Aorta (tissue), 5 donors: ENCODE results near the gene MN1. TPM values are rescaled to one million over a fixed set of nuclear protein-coding genes. Genes with fewer than 3 reads are reported as not detected.
A peak's percentile ranks its signal among the peaks of the same experiment; 100 is the strongest.

ENCODE experiments used
- ATAC-seq: fragments of 200-7000 bp; cut with Tn5 transposase; one replicate; pipeline ENCODE4 v1.9.1; 2022; ENCODE audit warnings: moderate library complexity; ENCODE audit not compliant: low FRiP score
- DNase-seq, 2 donors: peaks; one replicate each; pipeline ENCODE4 v3.0.0-alpha.2; 2020
- H3K27ac ChIP-seq, 2 donors: one replicate each; pipeline ENCODE4 v1.5.1; 2013; ENCODE audit warnings: low read length in 2 of 2, mild to moderate bottlenecking in 2 of 2, moderate library complexity in 2 of 2, control low read depth in 1 of 2, inconsistent platforms in 1 of 2, low read depth in 1 of 2
- H3K27me3 ChIP-seq, 2 donors: one replicate each; pipeline ENCODE4 v1.6.1; 2013; ENCODE audit warnings: control low read depth in 1 of 2, low read length in 1 of 2, mild to moderate bottlenecking in 1 of 2, moderate library complexity in 1 of 2; ENCODE audit not compliant: insufficient read depth in 2 of 2, control insufficient read depth in 1 of 2
- H3K36me3 ChIP-seq, 2 donors: one replicate each; pipeline ENCODE4 v1.6.1; 2013; ENCODE audit warnings: control low read depth in 1 of 2, low read length in 1 of 2, mild to moderate bottlenecking in 1 of 2; ENCODE audit not compliant: insufficient read depth in 2 of 2, control insufficient read depth in 1 of 2
- H3K4me1 ChIP-seq, 2 donors: one replicate each; pipeline ENCODE4 v1.6.1; 2013; ENCODE audit warnings: low read length in 2 of 2, control low read depth in 1 of 2, mild to moderate bottlenecking in 1 of 2, moderate library complexity in 1 of 2; ENCODE audit not compliant: insufficient read depth in 2 of 2, control insufficient read depth in 1 of 2
- H3K4me3 ChIP-seq, 2 donors: one replicate each; pipeline ENCODE4 v1.5.1; 2013; ENCODE audit warnings: low read length in 2 of 2, control low read depth in 1 of 2, mild to moderate bottlenecking in 1 of 2
- H3K9me3 ChIP-seq: one replicate; pipeline ENCODE4 v1.6.1; 2013; ENCODE audit warnings: mild to moderate bottlenecking, low read length; ENCODE audit not compliant: control insufficient read depth
- WGBS, 2 donors: extraction: QIAGEN DNeasy Blood & Tissue Kit; methylation state at CpG; one replicate each; pipeline ENCODE4 v1.1.7; 2013; 5-methylcytosine and 5-hydroxymethylcytosine counted together
- intact Hi-C, 2 donors: fragments of 100-400 bp; cut with DNase I; formaldehyde crosslinking; loops; one replicate each; pipeline versions ENCODE4 v1.14.2 to v1.15.0; 2022
- polyA plus RNA-seq, 2 donors: library from polyadenylated mRNA; stranded (reverse); fragments of 200-250 nt; gene quantifications; one replicate each; pipeline ENCODE4 v1.2.3, GENCODE V29; 2013
- total RNA-seq, 2 donors: library from RNA; stranded (reverse); fragmentation: NEBNext Ultra II Directional; extraction: Animal tissue kit (Norgen Biotek cat#: 25700); gene quantifications; one replicate each; pipeline ENCODE4 v1.2.1, GENCODE V29; 2021
- donor health status: healthy with polysubstance abuse.
- donor health status: Bipolar disorder and iron deficiency.
- donor health status: DM: no; HTN: no; CAD: no.
- donor health status: DM: no; HTN: no; CAD: no.
- donor health status: DM: yes; HTN: yes; CAD: no.

The MN1 gene
- total and polyA plus RNA-seq, 4 donors, result 2.1 to 37.7 (median 13.3) TPM

GRCh38 chr22:27768027-27768653 lies 33.4 kb downstream of the MN1 start:
- Histone ChIP-seq H3K27me3 (no peaks in the 10 kb centered on the region), H3K4me1 (peaks cover 0 to 2% of the 10 kb centered on the region in 2 donors), H3K9me3 (no peaks in the 10 kb centered on the region), H3K27ac (no peak overlapping the region), H3K4me3 (no peak overlapping the region), H3K36me3 (no peaks in the 10 kb centered on the region)
- 73 to 81% methylated on average over 2 of the region's 2 CpGs for WGBS, 2 donors
- ATAC-seq (no peak), DNase-seq (no peak)
- intact Hi-C loops, result loop anchor here in 1 of 2 donors (10.0 kb wide), 1 partner anchor 1407 kb away; no protein-coding TSS in a partner anchor

DNA sequence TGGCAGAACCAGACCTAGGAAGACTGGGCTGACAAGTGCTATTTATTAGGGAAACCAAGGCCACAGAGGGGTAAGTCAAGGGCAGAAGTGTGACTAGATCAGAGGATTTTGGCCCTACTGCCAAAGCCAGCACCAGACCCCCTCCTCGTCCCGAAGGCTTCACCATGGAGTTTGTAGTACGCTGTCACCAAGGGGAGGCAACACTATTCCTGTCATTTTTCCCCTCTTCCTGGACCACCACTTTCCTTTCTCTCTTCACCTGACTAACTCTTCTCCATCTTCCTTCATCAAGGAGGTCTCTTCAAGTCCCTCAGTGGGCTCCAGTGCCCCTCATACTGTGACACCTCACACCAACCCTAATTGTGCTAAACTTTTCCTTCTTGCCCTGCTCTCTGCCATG lies 34.9 kb downstream of the MN1 start:
- DNase-seq (no peak), ATAC-seq (no peak)
- no peaks in the 10 kb centered on the region for H3K36me3 ChIP-seq
- no peak overlapping the region for H3K4me3 ChIP-seq
- H3K27me3 ChIP-seq, result no peaks in the 10 kb centered on the region
- intact Hi-C loops, result loop anchor here in 1 of 2 donors (10.0 kb wide), 1 partner anchor 1408 kb away; no protein-coding TSS in a partner anchor
- WGBS, 2 donors, result 97 to 100% methylated on average over 3 of the region's 3 CpGs
- no peaks in the 10 kb centered on the region for H3K9me3 ChIP-seq
- no peak overlapping the region for H3K27ac ChIP-seq
- peaks cover 0 to 2% of the 10 kb centered on the region in 2 donors for H3K4me1 ChIP-seq

DNA sequence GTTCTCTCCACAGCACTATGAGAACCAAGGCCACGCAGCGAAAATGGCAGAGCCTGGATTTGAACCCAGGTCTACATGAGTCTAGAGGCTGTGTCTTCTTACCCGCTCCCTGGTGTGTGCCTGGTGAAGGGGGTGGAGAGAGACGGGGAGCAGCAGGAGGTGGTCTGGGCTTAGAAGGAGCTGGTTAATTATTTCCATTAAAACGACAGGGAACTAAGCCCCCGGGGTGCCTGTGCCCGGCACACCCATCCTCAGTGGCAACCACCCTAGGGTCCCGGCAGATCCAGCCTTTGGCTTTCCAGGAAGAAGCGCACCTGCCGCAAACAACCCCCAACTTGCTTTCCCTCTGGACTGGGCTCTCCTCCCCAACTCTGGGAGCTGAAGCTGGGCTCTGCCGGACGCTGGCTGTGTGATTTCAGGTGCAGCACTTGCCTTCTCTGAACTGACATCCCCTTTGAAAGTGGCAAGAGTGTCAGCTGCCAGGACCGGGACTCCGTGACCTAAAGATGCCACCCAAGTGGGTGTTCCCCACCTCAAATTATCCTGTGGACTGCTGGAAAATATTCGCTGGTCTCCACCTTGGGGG lies 35.8 kb downstream of the MN1 start:
- no peaks in the 10 kb centered on the region for H3K36me3 ChIP-seq
- DNase-seq, result no peak
- H3K4me3 ChIP-seq, result no peak overlapping the region
- intact Hi-C loops, result loop anchor here in 1 of 2 donors (10.0 kb wide), 1 partner anchor 1409 kb away; no protein-coding TSS in a partner anchor
- H3K9me3 ChIP-seq, result no peaks in the 10 kb centered on the region
- WGBS, 2 donors, result 88 to 90% methylated on average over 15 of the region's 15 CpGs
- no peak overlapping the region for H3K27ac ChIP-seq
- ATAC-seq, result no peak
- no peaks in the 10 kb centered on the region for H3K27me3 ChIP-seq
- H3K4me1 ChIP-seq, result peaks cover 0 to 2% of the 10 kb centered on the region in 2 donors

DNA sequence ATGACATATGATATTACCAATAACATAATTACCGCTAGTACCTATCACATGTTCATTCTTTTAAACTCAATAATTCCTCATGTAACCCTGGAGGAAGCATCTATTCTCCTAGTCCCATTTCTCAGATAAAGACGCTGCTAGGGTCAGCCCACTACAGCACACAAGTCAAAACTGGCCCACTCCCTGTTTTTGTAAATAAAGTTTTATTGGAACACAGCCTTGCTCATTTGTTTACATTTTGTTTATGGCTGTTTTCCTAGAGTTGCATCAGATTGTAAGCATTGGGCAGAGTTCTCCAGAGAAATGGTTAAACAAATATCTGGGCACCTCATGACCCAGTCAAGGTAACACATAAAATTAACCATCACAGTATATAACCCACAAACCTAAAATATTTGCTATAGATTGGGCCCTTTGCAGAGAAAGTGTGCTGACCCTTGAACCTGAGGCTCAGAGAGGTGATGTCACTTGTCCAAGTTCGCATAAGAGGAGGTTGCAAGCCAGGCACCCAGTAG lies 36.8 kb downstream of the MN1 start:
- intact Hi-C loops, result loop anchor here in 1 of 2 donors (10.0 kb wide), 1 partner anchor 1410 kb away; no protein-coding TSS in a partner anchor
- Histone ChIP-seq H3K27me3 (no peaks in the 10 kb centered on the region), H3K27ac (no peak overlapping the region), H3K36me3 (no peaks in the 10 kb centered on the region), H3K4me1 (peaks cover 0 to 2% of the 10 kb centered on the region in 2 donors), H3K9me3 (no peaks in the 10 kb centered on the region), H3K4me3 (no peak overlapping the region)
- DNase-seq (no peak), ATAC-seq (no peak)
- WGBS, 2 donors, result 95 to 97% methylated on average over 3 of the region's 3 CpGs

GRCh38 chr22:27761665-27762064 lies 39.9 kb downstream of the MN1 start:
- intact Hi-C loops, result loop anchor here in 1 of 2 donors (10.0 kb wide), 1 partner anchor 1413 kb away; no protein-coding TSS in a partner anchor
- WGBS, 2 donors, result 14 to 39% methylated on average over 14 to 15 of the region's 15 CpGs
- peak in 1 of 2 donors; percentile 64 for DNase-seq
- H3K36me3 ChIP-seq, result no peaks in the 10 kb centered on the region
- no peak overlapping the region for H3K27ac ChIP-seq
- no peaks in the 10 kb centered on the region for H3K4me1 ChIP-seq
- no peak for ATAC-seq
- H3K9me3 ChIP-seq, result no peaks in the 10 kb centered on the region
- H3K27me3 ChIP-seq, result no peaks in the 10 kb centered on the region
- H3K4me3 ChIP-seq, result no peak overlapping the region

DNA sequence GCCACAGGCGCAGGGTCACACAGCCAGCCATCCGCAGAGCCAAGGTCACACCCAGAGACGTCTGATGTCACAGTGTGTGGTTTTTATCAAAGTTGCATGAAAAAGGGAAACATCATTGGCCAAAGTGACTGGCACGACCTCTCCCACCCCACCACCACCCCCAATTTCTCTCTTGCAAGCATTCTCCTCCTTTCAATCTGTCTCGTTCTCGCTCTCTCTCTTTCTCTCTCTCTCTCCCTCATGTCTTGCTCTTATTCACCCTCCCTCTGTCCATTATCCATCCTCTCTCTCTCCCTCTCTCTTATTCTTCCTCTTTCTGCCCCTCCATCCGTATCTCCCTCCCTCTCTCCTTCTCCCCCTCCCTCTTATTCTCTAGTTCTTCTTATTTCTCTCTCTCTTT lies 40.6 kb downstream of the MN1 start:
- DNase-seq (no peak), ATAC-seq (no peak)
- no peaks in the 10 kb centered on the region for H3K4me1 ChIP-seq
- no peaks in the 10 kb centered on the region for H3K27me3 ChIP-seq
- H3K4me3 ChIP-seq, result no peak overlapping the region
- WGBS, 2 donors, result 70 to 76% methylated on average over 7 of the region's 7 CpGs
- intact Hi-C loops, result loop anchor here in 1 of 2 donors (10.0 kb wide), 1 partner anchor 1414 kb away; no protein-coding TSS in a partner anchor
- no peaks in the 10 kb centered on the region for H3K9me3 ChIP-seq
- H3K27ac ChIP-seq, result no peak overlapping the region
- H3K36me3 ChIP-seq, result no peaks in the 10 kb centered on the region

GRCh38 chr22:27760474-27760873 lies 41.1 kb downstream of the MN1 start:
- WGBS, 2 donors, result 91 to 95% methylated on average over 8 of the region's 8 CpGs
- ATAC-seq (no peak), DNase-seq (peak in 1 of 2 donors; percentile 50)
- Histone ChIP-seq H3K4me3 (no peak overlapping the region), H3K36me3 (no peaks in the 10 kb centered on the region), H3K27ac (no peak overlapping the region), H3K27me3 (no peaks in the 10 kb centered on the region), H3K9me3 (no peaks in the 10 kb centered on the region), H3K4me1 (peaks cover 0 to 5% of the 10 kb centered on the region in 2 donors)
- intact Hi-C loops, result loop anchor here in 1 of 2 donors (10.0 kb wide), 1 partner anchor 1414 kb away; no protein-coding TSS in a partner anchor

DNA sequence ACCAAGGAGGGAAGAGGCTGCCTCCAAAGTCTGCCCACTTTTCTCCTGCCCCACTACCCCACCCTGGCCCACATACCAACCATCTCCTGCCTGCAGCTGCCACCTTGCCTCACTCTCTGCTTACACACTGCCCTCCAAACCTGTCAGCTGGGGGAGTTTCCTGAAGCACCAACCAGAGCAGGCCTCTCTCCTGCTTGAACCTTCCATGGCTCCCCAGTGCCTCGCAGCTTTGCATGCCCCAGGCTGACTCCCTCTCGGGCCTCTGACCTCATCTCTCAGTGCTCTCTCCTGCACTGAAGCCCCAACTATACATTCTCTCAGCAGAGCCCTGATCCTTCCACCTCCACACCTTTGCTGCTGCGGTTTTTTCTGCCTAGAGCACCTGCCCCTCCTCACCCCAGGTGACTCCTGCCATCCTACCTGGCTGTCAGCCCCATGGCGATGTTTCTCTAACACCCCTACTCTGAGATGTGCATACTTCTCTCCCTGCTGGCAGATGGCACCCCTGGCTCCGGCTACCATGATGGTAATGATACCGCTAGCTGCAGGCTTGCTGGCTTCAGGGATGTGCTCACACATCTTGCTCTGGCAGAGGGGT lies 43.5 kb downstream of the MN1 start:
- Histone ChIP-seq H3K4me1 (peaks cover 0 to 5% of the 10 kb centered on the region in 2 donors), H3K27ac (peak overlapping the region in 1 of 2 donors; percentile 41), H3K4me3 (no peak overlapping the region), H3K27me3 (no peaks in the 10 kb centered on the region), H3K9me3 (no peaks in the 10 kb centered on the region), H3K36me3 (no peaks in the 10 kb centered on the region)
- intact Hi-C loops, result no loop called here
- ATAC-seq (no peak), DNase-seq (peak in 1 of 2 donors; percentile 54)
- WGBS, 2 donors, result 89% methylated on average over 6 of the region's 6 CpGs
